ENCODE results near the gene OR2D2.

The OR2D2 gene

GRCh38 chr11:6895010-6895409 is 2.7 kb upstream of the OR2D2 start:
- no peak overlapping the region for H2BK12ac ChIP-seq (ENCODE audit: low read length in 2 of 2)
- no peak for DNase-seq
- no peak overlapping the region for H3K4ac ChIP-seq (ENCODE audit: low read depth in 1 of 2, low read length in 2 of 2)
- no peak overlapping the region for H4K8ac ChIP-seq (ENCODE audit: low read length)
- no peak overlapping the region for H4K91ac ChIP-seq (ENCODE audit: low read length)
- no peak overlapping the region for H3K23ac ChIP-seq (ENCODE audit: low read length in 2 of 2)
- no peak overlapping the region for H2BK5ac ChIP-seq (ENCODE audit: low read depth, low read length, poor library complexity, severe bottlenecking)
- H3K79me1 ChIP-seq (replicated peaks; ENCODE audit: low read length, poor library complexity, severe bottlenecking) = no peaks in the 10 kb centered on the region
- H3K27me3 ChIP-seq (ENCODE audit: control insufficient read depth in 1 of 2, insufficient read depth in 1 of 2, low read length in 2 of 2) = no peaks in the 10 kb centered on the region
- no peak overlapping the region for H2AK5ac ChIP-seq (ENCODE audit: low read length, severe bottlenecking)
- H2AFZ ChIP-seq (ENCODE audit: low read depth, low read length) = no peak overlapping the region
- H3K9ac ChIP-seq (ENCODE audit: low read length) = no peak overlapping the region
- H3K36me3 ChIP-seq (ENCODE audit: control insufficient read depth in 1 of 2, insufficient read depth in 2 of 2, low read depth in 1 of 2, low read length in 2 of 2) = no peaks in the 10 kb centered on the region
- no peaks in the 10 kb centered on the region for H3K4me1 ChIP-seq (ENCODE audit: control insufficient read depth, insufficient read depth, low read depth, low read length)
- H3K27ac ChIP-seq (ENCODE audit: low read length, poor library complexity, severe bottlenecking) = no peak overlapping the region
- H3K9me3 ChIP-seq (ENCODE audit: control insufficient read depth, low read length) = no peaks in the 10 kb centered on the region
- H3K14ac ChIP-seq (ENCODE audit: low read length in 2 of 2) = no peak overlapping the region
- no peak overlapping the region for H3K18ac ChIP-seq (ENCODE audit: low read depth in 1 of 2, low read length in 2 of 2)
- no peak overlapping the region for H3K4me3 ChIP-seq (ENCODE audit: insufficient read depth in 1 of 2, low read depth in 1 of 2, low read length in 2 of 2)
- H3K4me2 ChIP-seq (ENCODE audit: low read length, poor library complexity, severe bottlenecking) = no peak overlapping the region
- no peak overlapping the region for H2BK15ac ChIP-seq (ENCODE audit: low read depth, poor library complexity, severe bottlenecking)
- no peak overlapping the region for H2BK120ac ChIP-seq (ENCODE audit: low read depth, low read length)

DNA sequence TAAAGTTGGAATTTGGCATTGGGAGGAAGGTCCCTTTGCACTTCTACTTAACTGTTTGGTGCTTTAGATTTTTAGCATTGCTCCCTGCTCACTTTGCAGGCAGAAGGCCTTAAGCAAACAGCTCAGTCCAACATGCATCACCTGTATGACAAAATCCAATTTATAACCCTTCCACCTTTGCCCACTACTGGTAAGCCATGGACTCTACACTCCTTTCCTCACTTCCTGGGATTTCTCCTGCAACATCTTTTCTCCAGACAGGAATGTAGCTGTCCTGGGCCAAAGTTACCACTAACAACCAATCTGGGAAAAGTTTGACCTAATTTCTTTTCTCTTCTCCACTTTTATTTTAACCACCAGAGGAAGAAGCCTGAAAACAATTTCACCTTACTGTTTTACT is 1.8 kb upstream of the OR2D2 start:
- no peak overlapping the region for H3K27ac ChIP-seq (ENCODE audit: low read length, poor library complexity, severe bottlenecking)
- no peak overlapping the region for H3K14ac ChIP-seq (ENCODE audit: low read length in 2 of 2)

DNA sequence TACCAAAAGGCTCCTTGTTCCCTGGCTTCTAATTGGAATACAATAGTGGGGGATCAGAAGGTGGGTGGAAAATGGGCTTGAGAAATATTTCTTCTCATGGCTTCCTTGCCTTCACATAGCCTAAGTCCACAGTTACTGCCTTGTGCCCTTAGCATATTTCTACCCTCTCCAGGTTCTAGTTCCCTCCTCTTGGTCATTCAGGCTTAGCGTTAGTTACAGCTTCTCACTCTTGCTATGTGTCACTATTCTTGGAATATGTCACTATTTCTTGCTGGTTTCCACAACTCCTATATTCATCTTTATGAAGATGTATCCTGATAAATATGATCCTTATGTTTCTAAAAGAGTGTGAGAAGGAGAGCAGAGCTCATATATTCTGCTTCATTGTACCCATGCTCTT is 2.5 kb downstream of the OR2D2 start:
- H2AK5ac ChIP-seq (ENCODE audit: low read length, severe bottlenecking) = no peak overlapping the region
- H3K4me1 ChIP-seq (ENCODE audit: control insufficient read depth, insufficient read depth, low read depth, low read length) = no peaks in the 10 kb centered on the region
- no peak overlapping the region for H2BK5ac ChIP-seq (ENCODE audit: low read depth, low read length, poor library complexity, severe bottlenecking)
- H3K27me3 ChIP-seq (ENCODE audit: control insufficient read depth in 1 of 2, insufficient read depth in 1 of 2, low read length in 2 of 2) = no peaks in the 10 kb centered on the region
- H3K4me2 ChIP-seq (ENCODE audit: low read length, poor library complexity, severe bottlenecking) = no peak overlapping the region
- no peaks in the 10 kb centered on the region for H3K79me1 ChIP-seq (replicated peaks; ENCODE audit: low read length, poor library complexity, severe bottlenecking)
- no peak overlapping the region for H2BK120ac ChIP-seq (ENCODE audit: low read depth, low read length)
- no peak for DNase-seq
- no peak overlapping the region for H3K4me3 ChIP-seq (ENCODE audit: insufficient read depth in 1 of 2, low read depth in 1 of 2, low read length in 2 of 2)
- no peak overlapping the region for H3K27ac ChIP-seq (ENCODE audit: low read length, poor library complexity, severe bottlenecking)
- no peak overlapping the region for H4K8ac ChIP-seq (ENCODE audit: low read length)
- H2AFZ ChIP-seq (ENCODE audit: low read depth, low read length) = no peak overlapping the region
- no peak overlapping the region for H3K18ac ChIP-seq (ENCODE audit: low read depth in 1 of 2, low read length in 2 of 2)
- H2BK12ac ChIP-seq (ENCODE audit: low read length in 2 of 2) = no peak overlapping the region
- 90% methylated on average over 1 of the region's 1 CpG for WGBS
- H3K23ac ChIP-seq (ENCODE audit: low read length in 2 of 2) = no peak overlapping the region
- H3K36me3 ChIP-seq (ENCODE audit: control insufficient read depth in 1 of 2, insufficient read depth in 2 of 2, low read depth in 1 of 2, low read length in 2 of 2) = no peaks in the 10 kb centered on the region
- no peak overlapping the region for H3K9ac ChIP-seq (ENCODE audit: low read length)
- H3K14ac ChIP-seq (ENCODE audit: low read length in 2 of 2) = no peak overlapping the region
- no peak overlapping the region for H4K91ac ChIP-seq (ENCODE audit: low read length)
- H2BK15ac ChIP-seq (ENCODE audit: low read depth, poor library complexity, severe bottlenecking) = no peak overlapping the region
- no peak overlapping the region for H3K4ac ChIP-seq (ENCODE audit: low read depth in 1 of 2, low read length in 2 of 2)
- H3K9me3 ChIP-seq (ENCODE audit: control insufficient read depth, low read length) = peaks cover 3% of the 10 kb centered on the region

More for the DNA sequence above, 1.8 kb upstream of the OR2D2 start:
- H2AK5ac ChIP-seq (ENCODE audit: low read length, severe bottlenecking) = no peak overlapping the region
- DNase-seq = no peak
- H3K9ac ChIP-seq (ENCODE audit: low read length) = no peak overlapping the region
- H3K4me3 ChIP-seq (ENCODE audit: insufficient read depth in 1 of 2, low read depth in 1 of 2, low read length in 2 of 2) = no peak overlapping the region
- no peak overlapping the region for H3K18ac ChIP-seq (ENCODE audit: low read depth in 1 of 2, low read length in 2 of 2)
- no peak overlapping the region for H4K91ac ChIP-seq (ENCODE audit: low read length)
- H3K27me3 ChIP-seq (ENCODE audit: control insufficient read depth in 1 of 2, insufficient read depth in 1 of 2, low read length in 2 of 2) = no peaks in the 10 kb centered on the region
- no peaks in the 10 kb centered on the region for H3K9me3 ChIP-seq (ENCODE audit: control insufficient read depth, low read length)
- no peak overlapping the region for H2AFZ ChIP-seq (ENCODE audit: low read depth, low read length)
- no peaks in the 10 kb centered on the region for H3K4me1 ChIP-seq (ENCODE audit: control insufficient read depth, insufficient read depth, low read depth, low read length)
- H4K8ac ChIP-seq (ENCODE audit: low read length) = no peak overlapping the region
- no peak overlapping the region for H3K4ac ChIP-seq (ENCODE audit: low read depth in 1 of 2, low read length in 2 of 2)
- H3K36me3 ChIP-seq (ENCODE audit: control insufficient read depth in 1 of 2, insufficient read depth in 2 of 2, low read depth in 1 of 2, low read length in 2 of 2) = no peaks in the 10 kb centered on the region
- no peak overlapping the region for H3K23ac ChIP-seq (ENCODE audit: low read length in 2 of 2)
- H2BK5ac ChIP-seq (ENCODE audit: low read depth, low read length, poor library complexity, severe bottlenecking) = no peak overlapping the region
- H2BK12ac ChIP-seq (ENCODE audit: low read length in 2 of 2) = no peak overlapping the region
- no peak overlapping the region for H3K4me2 ChIP-seq (ENCODE audit: low read length, poor library complexity, severe bottlenecking)
- H3K79me1 ChIP-seq (replicated peaks; ENCODE audit: low read length, poor library complexity, severe bottlenecking) = no peaks in the 10 kb centered on the region
- H2BK15ac ChIP-seq (ENCODE audit: low read depth, poor library complexity, severe bottlenecking) = no peak overlapping the region
- no peak overlapping the region for H2BK120ac ChIP-seq (ENCODE audit: low read depth, low read length)

DNA sequence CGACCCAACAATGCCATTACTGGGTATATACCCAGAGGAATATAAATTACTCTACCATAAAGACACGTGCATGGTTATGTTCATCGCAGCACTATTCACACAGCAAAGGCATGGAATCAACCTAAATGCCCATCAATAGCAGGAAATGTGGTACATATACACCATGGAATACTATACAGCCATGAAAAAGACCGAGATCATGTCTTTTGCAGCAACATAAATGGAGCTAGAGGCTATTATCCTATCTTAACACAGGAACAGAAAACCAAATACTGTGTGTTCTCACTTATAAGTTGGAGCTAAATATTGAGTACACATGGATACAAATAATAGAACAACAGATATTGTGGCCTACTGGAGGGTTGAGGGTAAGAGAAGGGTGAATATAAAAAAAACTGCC is 3.5 kb downstream of the OR2D2 start:
- WGBS = 97% methylated on average over 3 of the region's 4 CpGs
- no peaks in the 10 kb centered on the region for H3K79me1 ChIP-seq (replicated peaks; ENCODE audit: low read length, poor library complexity, severe bottlenecking)

More for the DNA sequence above, 3.5 kb downstream of the OR2D2 start:
- H2BK120ac ChIP-seq (ENCODE audit: low read depth, low read length) = no peak overlapping the region
- H4K91ac ChIP-seq (ENCODE audit: low read length) = no peak overlapping the region
- H2BK5ac ChIP-seq (ENCODE audit: low read depth, low read length, poor library complexity, severe bottlenecking) = no peak overlapping the region
- no peaks in the 10 kb centered on the region for H3K36me3 ChIP-seq (ENCODE audit: control insufficient read depth in 1 of 2, insufficient read depth in 2 of 2, low read depth in 1 of 2, low read length in 2 of 2)
- H3K4me1 ChIP-seq (ENCODE audit: control insufficient read depth, insufficient read depth, low read depth, low read length) = no peaks in the 10 kb centered on the region
- H3K4me2 ChIP-seq (ENCODE audit: low read length, poor library complexity, severe bottlenecking) = no peak overlapping the region
- no peak overlapping the region for H3K27ac ChIP-seq (ENCODE audit: low read length, poor library complexity, severe bottlenecking)
- H3K4me3 ChIP-seq (ENCODE audit: insufficient read depth in 1 of 2, low read depth in 1 of 2, low read length in 2 of 2) = no peak overlapping the region
- no peak overlapping the region for H3K18ac ChIP-seq (ENCODE audit: low read depth in 1 of 2, low read length in 2 of 2)
- no peak for DNase-seq
- H3K4ac ChIP-seq (ENCODE audit: low read depth in 1 of 2, low read length in 2 of 2) = no peak overlapping the region
- H2BK12ac ChIP-seq (ENCODE audit: low read length in 2 of 2) = no peak overlapping the region
- H2AK5ac ChIP-seq (ENCODE audit: low read length, severe bottlenecking) = no peak overlapping the region
- H3K23ac ChIP-seq (ENCODE audit: low read length in 2 of 2) = no peak overlapping the region
- H3K14ac ChIP-seq (ENCODE audit: low read length in 2 of 2) = no peak overlapping the region
- no peak overlapping the region for H2BK15ac ChIP-seq (ENCODE audit: low read depth, poor library complexity, severe bottlenecking)
- H3K27me3 ChIP-seq (ENCODE audit: control insufficient read depth in 1 of 2, insufficient read depth in 1 of 2, low read length in 2 of 2) = no peaks in the 10 kb centered on the region
- H4K8ac ChIP-seq (ENCODE audit: low read length) = no peak overlapping the region
- no peak overlapping the region for H3K9ac ChIP-seq (ENCODE audit: low read length)
- peaks cover 3% of the 10 kb centered on the region for H3K9me3 ChIP-seq (ENCODE audit: control insufficient read depth, low read length)
- no peak overlapping the region for H2AFZ ChIP-seq (ENCODE audit: low read depth, low read length)

All from mesenchymal stem cell (in vitro differentiated cells and primary cell).